Esophagus muscularis mucosa (tissue), 4 donors: Measurements from ENCODE around the gene GASK1A. TPM values are rescaled to one million over a fixed set of nuclear protein-coding genes. Genes with fewer than 3 reads are reported as not detected.

ENCODE experiments used
- DNase-seq: peaks from one replicate; pipeline ENCODE4 v3.0.0-alpha.2; 2017; ENCODE audit errors: extremely low spot score
- H3K27ac ChIP-seq, 4 donors: fragments of 200-600 bp; sonication (generic); replicated peaks in 1 of 4; 1 replicate in 3 of 4; 2 replicates in 1 of 4; pipeline ENCODE4 v1.5.1; 2016 to 2019; ENCODE audit warnings: mild to moderate bottlenecking in 1 of 4
- H3K27me3 ChIP-seq, 4 donors: fragments of 200-600 bp; sonication (generic); one replicate each; pipeline versions ENCODE4 v1.5.1 to v1.6.0; 2016 to 2019
- H3K36me3 ChIP-seq, 4 donors: fragments of 200-600 bp; sonication (generic); one replicate each; pipeline ENCODE4 v1.5.1; 2016 to 2019
- H3K4me1 ChIP-seq, 4 donors: fragments of 200-600 bp; sonication (generic); one replicate each; pipeline ENCODE4 v1.5.1; 2016 to 2019
- H3K4me3 ChIP-seq, 4 donors: fragments of 200-600 bp; sonication (generic); 1 replicate in 2 of 4; 2 replicates in 2 of 4; pipeline ENCODE4 v1.5.1; 2016 to 2019; ENCODE audit warnings: mild to moderate bottlenecking in 4 of 4, moderate library complexity in 1 of 4
- H3K9me3 ChIP-seq, 4 donors: fragments of 200-600 bp; sonication (generic); 1 replicate in 3 of 4; 2 replicates in 1 of 4; pipeline ENCODE4 v1.5.1; 2016 to 2019
- EP300 ChIP-seq: sonication (generic); formaldehyde crosslinking; IDR thresholded peaks from one replicate; pipeline ENCODE4 v1.6.1; 2017; ENCODE audit warnings: antibody characterized with exemption
- POLR2A ChIP-seq: fragments of 450-650 bp; IDR thresholded peaks from one replicate; pipeline ENCODE4 v1.6.1; 2017; ENCODE audit warnings: antibody characterized with exemption, moderate library complexity, mild to moderate bottlenecking, low read depth
- POLR2AphosphoS5 ChIP-seq, 2 donors: sonication (generic); formaldehyde crosslinking; IDR thresholded peaks; one replicate each; pipeline ENCODE4 v1.6.1; 2017; ENCODE audit warnings: antibody characterized with exemption in 2 of 2
- WGBS: methylation state at CpG from one replicate; pipeline ENCODE4 v1.1.5; 2018; 5-methylcytosine and 5-hydroxymethylcytosine counted together
- intact Hi-C: fragments of 100-400 bp; cut with DNase I; formaldehyde crosslinking; loops from one replicate; pipeline ENCODE4 v1.15.1; 2023
- total RNA-seq, 4 donors: library from RNA; depleted of rRNA; stranded (reverse); fragments of >200 nt; gene quantifications; one replicate each; pipeline versions ENCODE4 v1.1.0 to v1.2.1, GENCODE V29; 2016
- TF ChIP-seq, protein P1 (sequence below), 3 experiments: fragments of 200-600 bp in 2 of 3; fragments of 450-650 bp in 1 of 3; sonication (generic) in 2 of 3; IDR thresholded peaks; one replicate each; pipeline ENCODE4 v1.5.1; 2017 to 2019; ENCODE audit warnings: antibody characterized with exemption in 3 of 3, mild to moderate bottlenecking in 2 of 3, moderate library complexity in 1 of 3

The GASK1A gene
- total RNA-seq, 4 donors from 2014 or later, result 10.2 to 22.1 (median 15.8) TPM

DNA sequence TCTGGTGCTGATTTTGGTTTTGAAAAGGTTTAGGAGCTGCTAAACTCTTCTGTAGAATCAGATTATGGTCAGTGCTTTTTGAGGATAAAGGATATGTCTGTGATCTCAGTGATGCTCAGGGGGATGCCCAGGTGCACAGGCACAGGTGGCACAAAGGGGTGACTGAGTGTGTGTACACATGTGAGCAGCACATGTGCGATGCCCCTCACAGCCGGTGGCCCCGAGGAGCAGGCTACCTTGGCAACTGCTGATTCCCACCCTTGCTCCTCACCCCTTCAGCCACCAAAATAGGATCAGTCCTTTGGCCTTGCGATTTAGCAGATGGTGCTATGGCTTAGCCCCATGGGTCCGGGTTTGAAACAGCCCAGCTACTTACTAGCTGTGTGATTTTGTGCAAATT lies 75.6 kb downstream of the GASK1A start:
- TF ChIP-seq POLR2AphosphoS5 (IDR thresholded peaks at IDR 0.05) (no peak), EP300 (no peak), POLR2A (no peak)
- TF ChIP-seq, protein P1, sequence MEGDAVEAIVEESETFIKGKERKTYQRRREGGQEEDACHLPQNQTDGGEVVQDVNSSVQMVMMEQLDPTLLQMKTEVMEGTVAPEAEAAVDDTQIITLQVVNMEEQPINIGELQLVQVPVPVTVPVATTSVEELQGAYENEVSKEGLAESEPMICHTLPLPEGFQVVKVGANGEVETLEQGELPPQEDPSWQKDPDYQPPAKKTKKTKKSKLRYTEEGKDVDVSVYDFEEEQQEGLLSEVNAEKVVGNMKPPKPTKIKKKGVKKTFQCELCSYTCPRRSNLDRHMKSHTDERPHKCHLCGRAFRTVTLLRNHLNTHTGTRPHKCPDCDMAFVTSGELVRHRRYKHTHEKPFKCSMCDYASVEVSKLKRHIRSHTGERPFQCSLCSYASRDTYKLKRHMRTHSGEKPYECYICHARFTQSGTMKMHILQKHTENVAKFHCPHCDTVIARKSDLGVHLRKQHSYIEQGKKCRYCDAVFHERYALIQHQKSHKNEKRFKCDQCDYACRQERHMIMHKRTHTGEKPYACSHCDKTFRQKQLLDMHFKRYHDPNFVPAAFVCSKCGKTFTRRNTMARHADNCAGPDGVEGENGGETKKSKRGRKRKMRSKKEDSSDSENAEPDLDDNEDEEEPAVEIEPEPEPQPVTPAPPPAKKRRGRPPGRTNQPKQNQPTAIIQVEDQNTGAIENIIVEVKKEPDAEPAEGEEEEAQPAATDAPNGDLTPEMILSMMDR (IDR thresholded peaks at IDR 0.05), result no peak
- H3K4me3 ChIP-seq, result no peak overlapping the region
- H3K27ac ChIP-seq, result no peak overlapping the region
- intact Hi-C loops, result no loop called here
- H3K27me3 ChIP-seq, result no peaks in the 10 kb centered on the region
- H3K4me1 ChIP-seq, result peaks cover 0 to 5% (median 0%) of the 10 kb centered on the region in 4 donors
- WGBS, result 100% methylated on average over 3 of the region's 5 CpGs
- H3K9me3 ChIP-seq, result peaks cover 0 to 33% (median 9%) of the 10 kb centered on the region in 4 donors
- peak; percentile 86 for DNase-seq
- no peaks in the 10 kb centered on the region for H3K36me3 ChIP-seq

DNA sequence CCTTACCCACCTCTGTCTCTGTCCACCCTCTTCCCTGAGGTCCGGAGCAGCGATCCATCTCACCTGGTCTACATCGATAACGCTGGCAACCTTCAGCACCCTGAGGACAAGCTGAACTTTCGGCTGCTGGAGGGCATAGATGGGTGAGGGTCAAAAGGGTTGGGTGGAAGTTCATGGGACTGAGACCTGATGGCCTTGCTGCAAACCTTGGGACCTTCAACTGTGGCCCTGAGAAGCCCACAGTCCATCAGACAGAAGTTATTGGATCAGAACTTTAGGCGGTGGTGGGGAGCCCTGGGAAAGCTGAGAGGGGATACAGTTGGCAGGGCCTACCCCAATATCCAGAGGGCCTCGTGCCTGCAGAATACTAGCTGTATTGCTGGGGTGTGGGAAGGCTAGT lies 76.3 kb downstream of the GASK1A start:
- intact Hi-C loops, result no loop called here
- WGBS, result 95% methylated on average over 7 of the region's 7 CpGs

DNA sequence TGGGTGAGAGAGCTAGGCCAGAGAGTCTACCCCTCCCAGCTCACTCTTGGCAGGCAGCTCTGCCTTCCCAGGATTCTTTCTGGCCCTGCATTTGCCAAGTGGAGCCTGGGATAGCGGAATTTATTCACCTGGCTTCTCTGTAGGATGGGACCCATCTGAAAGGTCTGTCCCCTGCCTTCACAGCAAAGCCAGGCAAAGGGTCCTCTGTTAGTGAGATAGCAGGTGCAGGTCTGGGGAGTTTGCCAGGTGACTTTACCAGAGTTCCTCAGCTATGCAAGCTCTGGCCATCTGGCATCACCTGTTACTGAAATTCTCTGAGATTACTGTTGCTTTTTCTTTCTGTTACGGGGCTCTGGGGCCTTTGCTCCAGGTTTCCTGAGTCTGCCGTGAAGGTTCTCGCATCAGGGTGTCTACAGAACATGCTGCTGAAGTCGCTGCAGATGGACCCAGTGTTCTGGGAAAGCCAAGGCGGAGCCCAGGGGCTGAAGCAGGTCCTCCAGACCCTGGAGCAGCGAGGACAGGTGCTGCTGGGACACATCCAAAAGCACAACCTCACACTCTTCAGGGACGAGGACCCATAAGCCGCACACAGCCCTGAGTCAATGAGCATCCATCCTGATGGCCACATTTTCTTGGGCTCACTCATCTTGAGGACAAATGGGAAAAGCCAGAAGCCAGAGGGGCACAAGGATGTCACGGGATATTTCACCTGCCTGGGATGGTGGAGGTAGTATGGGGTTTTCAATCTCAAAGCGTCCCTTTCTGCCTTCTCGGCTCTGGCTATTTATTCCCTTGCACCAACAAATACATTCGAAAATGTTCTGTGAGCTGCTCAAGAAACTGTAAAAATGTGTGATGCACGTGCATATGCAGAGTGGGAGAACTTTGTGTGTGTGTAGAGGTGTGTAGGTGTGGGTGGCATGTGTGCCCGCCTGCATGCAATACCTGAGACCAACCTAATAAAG lies 77.0 kb downstream of the GASK1A start:
- peaks cover 0 to 5% (median 0%) of the 10 kb centered on the region in 4 donors for H3K4me1 ChIP-seq
- H3K4me3 ChIP-seq, result no peak overlapping the region
- peak; percentile 82 for DNase-seq
- H3K36me3 ChIP-seq, result no peaks in the 10 kb centered on the region
- TF ChIP-seq EP300 (no peak), POLR2A (no peak), POLR2AphosphoS5 (IDR thresholded peaks at IDR 0.05) (no peak)
- TF ChIP-seq, protein P1 (IDR thresholded peaks at IDR 0.05), result no peak
- no peak overlapping the region for H3K27ac ChIP-seq
- intact Hi-C loops, result no loop called here
- H3K27me3 ChIP-seq, result no peaks in the 10 kb centered on the region
- 95% methylated on average over 13 of the region's 15 CpGs for WGBS
- H3K9me3 ChIP-seq, result peaks cover 0 to 21% (median 4%) of the 10 kb centered on the region in 4 donors

More for the DNA sequence above, 76.3 kb downstream of the GASK1A start:
- no peak overlapping the region for H3K27ac ChIP-seq
- no peaks in the 10 kb centered on the region for H3K27me3 ChIP-seq
- no peak for DNase-seq
- H3K4me3 ChIP-seq, result no peak overlapping the region
- TF ChIP-seq EP300 (no peak), POLR2AphosphoS5 (IDR thresholded peaks at IDR 0.05) (no peak), POLR2A (no peak)
- TF ChIP-seq, protein P1 (IDR thresholded peaks at IDR 0.05), result no peak
- peaks cover 0 to 5% (median 0%) of the 10 kb centered on the region in 4 donors for H3K4me1 ChIP-seq
- H3K9me3 ChIP-seq, result peaks cover 0 to 28% (median 6%) of the 10 kb centered on the region in 4 donors
- H3K36me3 ChIP-seq, result no peaks in the 10 kb centered on the region

DNA sequence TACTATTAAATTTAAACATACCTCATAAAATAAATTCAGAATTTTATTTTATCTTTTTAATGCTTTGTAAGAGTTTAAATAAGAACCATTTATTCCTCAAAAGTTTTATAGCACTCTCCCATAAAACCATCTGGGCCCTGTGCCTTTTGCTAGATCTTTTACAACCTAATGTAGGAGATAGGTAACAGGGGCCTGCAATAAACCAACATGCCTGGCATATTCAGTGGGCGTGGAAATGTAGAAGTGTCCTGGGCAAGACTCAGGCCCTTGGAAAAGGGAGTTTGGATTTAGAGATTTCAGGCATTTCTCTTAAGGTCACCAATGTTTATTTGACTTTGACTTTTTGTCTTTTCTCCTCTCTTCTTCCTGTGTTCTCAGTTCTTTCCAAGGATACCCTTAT lies 80.3 kb downstream of the GASK1A start:
- no peak for DNase-seq
- H3K27me3 ChIP-seq, result no peaks in the 10 kb centered on the region
- no peak overlapping the region for H3K27ac ChIP-seq
- no peaks in the 10 kb centered on the region for H3K36me3 ChIP-seq
- peaks cover 0 to 10% (median 4%) of the 10 kb centered on the region in 4 donors for H3K9me3 ChIP-seq
- intact Hi-C loops, result no loop called here
- no peak for TF ChIP-seq EP300
- no peak for TF ChIP-seq POLR2A
- H3K4me3 ChIP-seq, result no peak overlapping the region
- WGBS, result 100% methylated on average over 1 of the region's 1 CpG
- peaks cover 0 to 14% (median 0%) of the 10 kb centered on the region in 4 donors for H3K4me1 ChIP-seq
